Measurements from ENCODE around the gene SH3RF2.
"Not testable (repeated sequence)": the region's sequence is repeated elsewhere in the genome, so short reads cannot be mapped to it uniquely, and the experiment has no call there.

The SH3RF2 gene

DNA sequence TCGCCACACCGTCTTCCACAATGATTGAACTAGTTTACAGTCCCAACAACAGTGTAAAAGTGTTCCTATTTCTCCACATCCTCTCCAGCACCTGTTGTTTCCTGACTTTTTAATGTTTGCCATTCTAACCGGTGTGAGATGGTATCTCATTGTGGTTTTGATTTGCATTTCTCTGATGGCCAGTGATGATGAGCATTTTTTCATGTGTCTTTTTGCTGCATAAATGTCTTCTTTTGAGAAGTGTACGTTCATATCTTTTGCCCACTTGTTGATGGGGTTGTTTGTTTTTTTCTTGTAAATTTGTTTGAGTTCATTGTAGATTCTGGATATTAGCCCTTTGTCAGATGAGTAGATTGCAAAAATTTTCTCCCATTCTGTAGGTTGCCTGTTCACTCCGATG is 74.1 kb downstream of the SH3RF2 start:
- not testable (repeated sequence) for DNase-seq

DNA sequence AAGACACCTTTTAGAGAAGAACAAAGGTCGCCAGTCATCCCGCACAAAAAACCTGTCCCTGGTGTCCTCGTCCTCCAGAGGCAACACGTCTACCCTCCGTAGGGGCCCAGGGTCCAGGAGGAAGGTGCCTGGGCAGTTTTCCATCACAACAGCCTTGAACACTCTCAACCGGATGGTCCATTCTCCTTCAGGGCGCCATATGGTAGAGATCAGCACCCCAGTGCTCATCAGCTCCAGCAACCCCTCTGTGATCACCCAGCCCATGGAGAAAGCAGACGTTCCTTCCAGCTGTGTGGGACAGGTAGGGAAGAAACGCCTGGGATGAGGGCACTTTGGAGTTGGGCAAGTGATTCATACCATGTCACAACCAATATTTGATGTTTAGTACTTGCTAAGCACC is 77.4 kb downstream of the SH3RF2 start:
- DNase-seq = no peak

DNA sequence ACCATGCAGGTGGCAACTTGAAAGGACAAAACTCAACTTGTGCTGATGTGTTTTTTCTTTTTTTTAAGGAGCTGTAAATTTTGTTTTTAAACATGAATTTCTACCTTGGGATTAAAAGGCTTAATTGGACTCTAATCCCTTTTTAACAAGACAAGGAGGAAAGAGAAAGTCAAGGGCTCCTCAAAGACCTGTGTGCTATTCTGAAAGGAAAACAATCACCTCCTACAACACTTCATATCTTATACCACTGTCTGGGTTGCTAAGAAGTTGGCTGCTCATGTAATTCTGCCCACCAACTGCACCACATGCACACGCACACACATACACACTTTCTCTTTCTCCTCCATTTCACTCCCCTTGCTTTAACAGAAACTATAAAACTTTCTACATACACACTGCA is 78.6 kb downstream of the SH3RF2 start:
- DNase-seq = no peak

DNA sequence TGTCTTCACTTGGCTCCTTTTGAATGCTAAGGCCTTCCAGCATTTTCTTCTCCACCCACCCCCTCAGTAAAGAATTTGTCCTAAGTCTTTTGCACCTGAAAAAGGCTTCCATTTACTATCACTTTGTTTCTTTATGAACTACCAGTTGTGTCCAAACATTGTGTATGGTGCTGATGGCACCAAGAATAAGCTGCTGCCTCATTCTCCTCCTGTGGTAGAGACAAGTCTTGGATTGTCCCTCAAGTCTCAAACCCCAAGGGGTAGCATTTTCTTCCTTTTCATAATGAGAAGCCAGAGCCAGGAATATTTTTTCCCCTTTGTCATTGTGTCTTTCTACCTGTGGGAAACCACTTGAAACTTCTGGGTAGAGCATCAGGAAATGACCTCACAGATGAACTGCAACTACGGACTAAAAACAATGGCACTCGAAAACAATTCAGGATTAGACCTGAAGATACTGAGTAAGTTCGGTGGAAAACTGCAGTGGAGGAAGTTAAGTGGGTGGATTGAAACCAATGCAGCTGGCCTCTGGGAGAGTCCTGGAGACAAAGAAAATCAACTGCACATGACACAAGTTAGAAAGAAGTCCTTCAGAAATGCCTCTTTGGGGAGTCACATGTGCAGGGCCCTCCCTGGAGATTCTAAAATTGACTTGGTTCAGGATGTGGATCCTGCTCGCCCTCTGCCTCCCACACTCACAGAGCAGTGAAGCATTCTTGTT is 80.5 kb downstream of the SH3RF2 start:
- no peak for DNase-seq

DNA sequence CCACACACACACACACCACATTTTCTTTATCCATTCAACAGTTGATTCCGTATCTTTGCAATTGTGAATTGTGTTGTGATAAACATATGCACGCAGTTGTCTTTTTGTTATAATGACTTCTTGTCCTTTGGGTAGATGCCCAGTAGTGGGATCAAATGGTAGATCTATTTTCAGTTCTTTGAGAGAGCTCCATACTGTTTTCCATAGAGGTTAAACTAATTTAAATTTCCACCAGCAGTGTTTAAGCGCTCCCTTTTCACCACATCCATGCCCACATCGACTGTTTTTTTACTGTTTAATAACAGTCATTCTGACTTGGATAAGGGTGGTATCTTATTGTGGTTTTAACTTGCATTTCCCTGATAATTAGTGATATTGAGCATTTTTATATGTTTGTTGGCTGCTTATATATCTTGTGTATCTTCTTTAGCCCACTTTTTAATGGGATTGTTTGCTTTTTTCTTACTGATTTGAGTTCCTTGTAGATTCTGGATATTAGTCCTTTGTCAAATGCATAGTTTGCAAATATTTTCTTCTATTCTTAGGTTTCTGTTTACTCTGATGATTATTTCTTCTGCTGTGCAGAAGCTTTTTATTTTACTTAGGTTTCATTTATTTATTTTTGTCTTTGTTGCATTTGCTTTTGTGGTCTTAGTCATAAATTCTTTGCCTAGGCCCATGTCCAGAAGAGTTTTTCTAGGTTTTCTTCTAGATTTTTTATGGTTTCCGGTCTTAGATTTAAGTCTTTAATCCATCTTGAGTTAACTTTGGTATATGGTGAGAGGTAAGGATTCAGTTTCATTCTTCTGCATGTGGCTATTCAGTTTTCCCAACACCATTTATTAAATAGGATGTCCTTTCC is 82.4 kb downstream of the SH3RF2 start:
- no peak for DNase-seq

DNA sequence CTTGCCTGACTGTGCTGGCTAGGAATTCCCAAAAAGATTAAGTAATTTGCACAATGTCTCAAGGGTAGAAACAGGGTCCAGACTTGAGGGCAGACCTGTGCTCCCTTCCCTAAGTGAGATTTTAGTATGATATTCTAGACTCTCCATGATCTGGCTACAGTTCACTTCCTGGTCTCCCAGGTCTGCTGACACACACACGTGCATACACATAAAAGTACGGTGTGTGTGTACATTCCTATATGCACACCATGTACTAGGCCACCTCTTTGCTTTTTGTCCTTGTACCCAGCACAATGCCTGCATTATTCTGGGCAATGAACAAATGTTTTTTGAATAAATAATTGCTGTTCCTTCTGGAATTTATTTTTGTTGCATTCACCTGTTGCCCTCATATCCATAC is 83.7 kb downstream of the SH3RF2 start:
- no peak for DNase-seq

DNA sequence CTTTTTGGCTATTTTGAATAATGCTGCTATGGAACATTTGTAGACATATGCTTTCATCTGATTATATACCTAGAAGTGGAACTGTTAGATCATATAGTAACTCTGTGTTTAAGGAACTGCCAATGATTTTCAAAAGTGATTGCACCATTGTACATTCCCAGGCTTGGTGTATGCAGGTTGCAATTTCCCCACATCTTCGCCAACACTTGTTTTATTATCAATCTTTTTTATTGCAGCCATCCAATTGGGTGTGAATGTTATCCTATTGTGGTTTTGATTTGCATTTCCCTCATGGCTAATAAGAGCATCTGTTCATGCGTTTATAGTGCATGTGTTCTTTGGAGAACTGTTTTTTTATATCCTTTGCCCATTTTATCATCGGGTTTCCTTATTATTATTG is 87.7 kb downstream of the SH3RF2 start:
- DNase-seq = no peak

DNA sequence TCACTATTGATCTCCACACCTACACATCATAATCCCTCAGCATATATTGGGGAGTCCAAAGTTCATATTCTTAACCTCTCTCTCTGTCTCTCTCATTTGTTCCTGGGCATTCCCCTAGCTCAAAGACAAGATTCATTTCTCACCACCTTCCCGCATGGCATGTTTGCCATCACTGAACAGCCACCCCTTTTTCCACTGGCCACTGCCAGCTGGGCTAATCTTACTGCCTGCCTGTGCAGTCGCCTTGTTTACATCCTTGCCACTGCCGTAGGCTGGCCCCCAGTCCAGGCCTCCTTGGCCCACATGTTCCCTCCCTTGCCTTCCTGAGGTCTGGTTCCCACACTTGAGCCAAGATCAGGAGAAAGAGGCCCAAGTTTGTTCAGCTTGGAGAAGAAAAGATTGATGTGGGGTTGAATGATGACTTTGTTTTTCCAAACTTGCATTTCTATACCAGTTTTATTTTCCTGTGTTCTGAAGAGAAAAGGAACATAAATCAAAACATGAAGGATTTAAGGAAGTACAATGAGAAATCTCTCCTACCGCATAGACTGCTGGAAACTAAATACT is 88.8 kb downstream of the SH3RF2 start:
- no peak for DNase-seq

DNA sequence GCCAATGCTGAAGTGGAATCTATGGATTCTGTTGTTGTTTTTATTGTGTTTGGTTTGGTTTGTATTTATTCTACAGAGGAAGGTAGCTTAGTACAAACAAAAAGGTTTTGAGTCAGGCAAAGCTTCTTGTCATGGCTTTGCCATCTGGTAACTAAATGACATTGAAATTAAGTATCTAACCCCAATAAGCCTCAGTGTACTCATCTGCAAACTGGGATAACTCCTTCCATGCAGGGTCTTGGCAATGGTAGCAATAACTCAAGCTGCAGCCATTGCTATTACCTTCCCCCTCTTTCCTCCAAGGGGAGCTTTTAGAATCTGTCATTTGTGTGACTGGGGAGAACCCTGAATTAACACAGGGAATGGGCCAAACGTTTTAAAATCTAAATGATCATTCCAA is 89.3 kb downstream of the SH3RF2 start:
- DNase-seq = no peak

DNA sequence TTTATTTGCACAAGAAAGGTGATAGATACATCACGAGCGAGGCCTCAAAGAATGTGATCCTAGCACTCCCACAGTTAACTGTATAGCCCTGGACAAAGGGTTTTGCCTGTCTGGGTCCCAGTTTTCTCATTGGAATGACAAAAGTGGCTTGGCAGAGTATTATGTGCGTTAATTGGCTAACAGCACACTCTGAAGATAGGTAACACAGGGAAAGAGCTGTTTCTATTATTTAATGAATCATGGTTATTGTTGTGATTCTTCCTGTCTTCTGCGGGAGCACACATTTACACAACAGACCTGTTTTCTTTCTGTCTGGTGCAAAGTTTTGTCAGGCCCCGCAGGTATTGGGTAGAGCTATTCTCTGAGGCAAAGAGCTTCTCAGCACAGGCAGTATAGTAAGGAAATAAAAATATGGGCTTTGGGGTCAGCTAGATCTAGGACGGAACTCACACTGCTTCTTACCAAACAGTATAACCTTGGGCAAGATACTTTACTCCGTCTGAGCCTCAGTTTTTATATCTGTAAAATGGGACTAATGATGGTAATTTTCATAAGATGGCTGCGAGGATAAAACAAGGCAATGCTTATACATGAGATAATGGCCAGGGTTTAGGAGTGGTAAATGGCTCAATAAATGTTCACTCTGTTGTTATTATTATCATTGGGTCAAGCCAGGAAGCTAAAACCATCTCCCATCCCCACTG is 90.1 kb downstream of the SH3RF2 start:
- no peak for DNase-seq

DNA sequence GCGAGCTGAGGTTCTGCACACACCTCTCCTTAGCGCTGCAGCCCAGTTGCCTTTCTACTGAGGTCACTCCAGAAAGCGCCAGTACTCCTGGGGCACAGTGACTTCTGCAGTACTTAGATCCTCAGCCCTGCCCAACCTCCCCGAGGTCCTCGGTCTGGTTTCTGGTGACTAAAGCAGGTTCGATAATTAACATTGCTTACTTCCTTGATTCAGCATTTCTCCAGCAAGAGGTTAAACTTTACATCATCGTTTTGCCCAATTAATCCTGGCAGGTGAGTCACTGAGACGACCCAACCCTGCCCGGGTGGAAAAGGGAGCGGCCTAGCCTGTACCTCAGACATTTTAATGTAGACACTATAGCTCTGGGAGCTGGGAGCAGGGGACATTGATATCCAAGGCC is 91.4 kb downstream of the SH3RF2 start:
- DNase-seq = no peak

DNA sequence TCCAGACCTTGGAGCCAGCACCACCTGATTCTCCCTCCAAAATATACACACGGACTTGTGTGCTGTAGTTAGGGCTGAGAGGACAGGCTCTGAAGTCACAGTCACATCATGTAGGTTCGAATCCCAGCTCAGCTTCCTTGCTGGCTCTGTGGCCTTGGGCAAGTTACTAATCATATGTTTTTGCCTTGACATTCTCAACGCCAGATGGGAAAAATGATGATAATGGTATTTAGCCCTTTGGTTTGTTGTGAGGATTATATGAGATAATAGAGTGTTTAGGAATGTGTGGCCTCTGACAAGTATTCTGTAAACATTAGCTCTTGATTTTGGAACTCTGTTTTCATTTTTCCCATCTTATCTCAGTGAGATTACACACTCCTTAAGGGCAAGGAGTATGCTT is 96.5 kb downstream of the SH3RF2 start:
- no peak for DNase-seq

DNA sequence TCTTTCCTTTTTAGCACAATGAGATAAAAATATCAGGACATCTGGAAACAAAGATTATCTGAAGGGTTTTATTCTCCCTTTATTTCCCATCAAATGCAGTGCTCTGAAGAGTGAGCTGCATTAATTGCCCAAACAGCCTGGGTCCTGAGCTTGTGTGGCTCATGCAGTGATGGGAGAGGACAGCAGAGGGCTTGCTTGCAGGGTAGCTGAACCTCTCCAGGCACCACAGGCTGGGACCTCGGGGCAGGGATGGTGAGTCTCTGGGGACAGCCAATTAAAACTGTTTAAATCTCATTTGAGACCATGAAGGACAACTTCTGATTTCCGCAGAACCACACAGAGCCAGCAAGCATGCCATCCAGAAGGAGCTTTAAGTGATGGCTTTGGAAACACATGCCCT is 97.7 kb downstream of the SH3RF2 start:
- DNase-seq = no peak

DNA sequence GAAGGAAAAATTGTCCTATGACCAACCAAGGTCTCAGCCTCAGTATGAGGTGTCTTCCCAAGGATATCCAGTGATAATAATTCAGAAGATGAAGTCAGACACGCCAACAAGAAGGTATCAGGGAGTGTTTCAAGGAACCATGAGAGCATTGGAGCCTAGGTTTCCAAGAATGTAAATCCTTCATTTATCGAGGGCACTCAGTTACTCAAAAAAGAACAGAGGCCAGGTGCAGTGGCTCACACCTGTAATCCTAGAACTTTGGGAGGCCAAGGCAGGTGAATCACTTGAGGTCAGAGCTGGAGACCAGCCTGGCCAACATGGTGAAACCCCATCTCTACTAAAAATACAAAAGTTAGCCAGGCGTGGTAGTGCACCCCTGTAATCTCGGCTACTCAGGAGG is 98.2 kb downstream of the SH3RF2 start:
- no peak for DNase-seq

DNA sequence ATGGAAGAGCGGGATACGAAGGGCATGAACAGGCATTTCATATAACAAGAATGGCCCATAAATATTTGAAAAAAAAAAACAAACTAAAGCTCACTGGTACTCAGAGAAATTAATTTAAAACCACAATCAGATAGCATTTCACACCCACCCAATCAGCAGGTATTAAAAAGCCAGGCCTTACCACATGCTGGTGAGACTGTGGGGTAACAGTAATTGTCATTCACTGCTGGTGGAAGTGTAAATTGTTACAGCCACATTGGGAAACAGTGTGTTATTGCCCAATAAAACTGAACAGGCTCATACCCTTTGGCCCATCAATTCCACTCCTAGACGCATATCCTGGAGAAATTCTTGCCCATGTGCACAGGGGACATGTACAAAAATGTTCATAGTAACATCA is 103.0 kb downstream of the SH3RF2 start:
- DNase-seq = no peak

DNA sequence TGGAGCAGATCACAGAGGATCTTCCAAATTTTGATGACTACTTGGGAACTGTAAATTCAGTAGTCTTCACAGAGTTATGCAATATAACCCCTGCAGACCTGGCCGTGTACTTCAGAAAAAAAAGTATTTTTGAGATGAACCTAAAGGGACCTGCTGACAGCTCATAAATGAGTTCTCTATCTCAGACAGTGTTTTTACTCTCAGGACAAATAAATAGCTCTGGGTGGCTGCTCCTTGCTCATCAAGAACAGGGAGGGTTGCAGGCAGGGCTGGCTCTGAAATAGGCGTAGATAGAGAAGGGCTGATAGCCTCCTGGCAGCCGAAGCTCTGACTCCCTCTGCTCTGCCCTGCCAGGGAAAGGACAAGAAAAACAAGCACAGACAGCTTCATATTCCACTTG is 104.1 kb downstream of the SH3RF2 start:
- DNase-seq = no peak

DNA sequence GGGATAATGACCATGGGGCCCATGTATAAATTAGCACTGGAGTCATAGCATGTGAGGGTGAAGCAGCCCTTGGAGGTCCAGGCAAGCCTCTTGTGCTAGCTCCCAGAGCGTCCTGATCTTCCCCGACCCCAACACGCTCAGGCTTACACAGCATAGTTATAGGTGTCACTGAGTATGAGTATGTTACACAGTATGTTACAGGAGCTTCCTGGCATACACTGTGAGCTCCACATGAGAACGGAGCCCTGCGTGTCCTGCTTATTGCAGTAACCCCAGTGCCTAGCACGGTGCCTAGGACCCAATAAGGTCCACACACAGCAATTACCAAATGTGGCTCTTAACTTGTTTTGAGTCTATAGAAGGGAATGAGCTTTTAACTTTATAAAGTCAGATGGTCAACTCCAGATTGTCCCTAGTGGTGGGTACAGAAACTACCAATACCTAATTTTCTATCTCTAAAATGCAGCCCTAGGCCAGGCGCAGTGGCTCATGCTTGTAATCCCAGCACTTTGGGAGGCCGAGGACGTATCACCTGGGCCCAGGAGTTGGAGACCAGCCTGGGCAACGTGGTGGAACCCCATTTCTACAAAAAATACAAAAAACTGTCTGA is 104.9 kb downstream of the SH3RF2 start:
- no peak for DNase-seq

DNA sequence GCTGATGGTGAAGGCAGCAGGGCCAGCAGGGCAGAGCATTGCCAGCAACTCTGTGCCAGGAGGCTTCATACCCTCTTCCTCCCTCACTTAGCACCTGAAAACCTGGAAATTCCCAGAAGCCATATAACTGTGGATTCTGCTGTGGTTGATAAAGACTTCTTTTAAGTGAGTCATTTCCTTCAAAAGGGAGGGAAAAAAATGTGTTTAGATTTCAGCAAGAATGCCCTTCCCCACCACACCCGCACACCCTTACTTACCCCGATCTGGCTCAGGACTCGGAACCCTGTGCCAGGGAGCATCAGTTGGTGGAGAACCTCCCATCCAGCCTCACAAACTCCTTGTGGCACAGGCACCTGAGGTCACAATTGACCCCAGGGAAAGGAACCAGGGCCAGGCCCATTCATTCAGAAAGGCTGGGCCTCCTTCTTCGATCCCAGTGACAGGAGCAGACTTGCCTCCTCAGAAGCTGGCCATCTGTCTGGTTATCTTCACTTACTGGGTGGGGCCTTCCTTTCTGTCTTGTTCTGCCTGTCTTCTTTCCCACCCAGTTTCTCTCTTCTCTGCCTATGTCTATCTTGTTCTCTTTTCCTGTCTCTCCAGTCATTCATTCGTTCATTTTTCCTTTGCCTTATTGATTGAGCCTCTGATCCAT is 106.4 kb downstream of the SH3RF2 start:
- no peak for DNase-seq

DNA sequence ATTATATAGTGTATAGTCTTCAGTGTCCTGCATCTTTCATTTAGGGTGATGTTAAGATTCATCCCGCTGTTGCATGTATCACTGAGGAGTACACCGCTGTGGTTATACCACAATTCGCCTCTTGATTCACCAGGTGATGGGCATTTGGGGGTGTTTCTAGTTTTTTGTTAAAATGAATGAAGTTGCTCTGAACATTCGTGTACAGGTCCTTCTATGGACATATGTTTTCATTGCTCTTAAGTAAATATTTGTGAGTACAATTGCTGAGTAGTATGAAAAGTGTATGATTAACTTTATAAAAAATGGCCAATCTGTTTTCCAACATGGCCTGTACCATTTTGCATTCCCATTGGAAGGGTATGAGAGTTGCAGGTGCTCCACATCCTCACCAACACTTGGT is 107.3 kb downstream of the SH3RF2 start:
- no peak for DNase-seq

DNA sequence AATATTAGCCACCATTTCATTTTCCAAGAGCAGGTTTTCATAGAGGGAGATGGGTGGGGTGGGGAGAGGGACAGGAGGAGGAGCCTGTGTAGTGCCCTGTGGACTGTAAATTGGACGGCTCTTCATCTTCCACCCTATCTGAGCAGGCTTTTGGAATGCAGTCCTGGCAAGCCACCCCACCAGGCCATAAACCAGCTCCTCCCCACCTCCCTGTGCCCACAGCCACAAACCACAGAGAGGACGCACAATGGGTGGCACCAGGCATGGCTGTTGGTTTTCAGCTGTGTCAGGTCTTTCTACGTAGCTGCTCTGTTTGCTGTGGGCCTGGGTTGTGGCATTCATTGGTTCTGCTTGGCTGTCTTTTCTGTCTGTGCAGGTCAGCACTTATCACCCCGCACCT is 111.0 kb downstream of the SH3RF2 start:
- no peak for DNase-seq

DNA sequence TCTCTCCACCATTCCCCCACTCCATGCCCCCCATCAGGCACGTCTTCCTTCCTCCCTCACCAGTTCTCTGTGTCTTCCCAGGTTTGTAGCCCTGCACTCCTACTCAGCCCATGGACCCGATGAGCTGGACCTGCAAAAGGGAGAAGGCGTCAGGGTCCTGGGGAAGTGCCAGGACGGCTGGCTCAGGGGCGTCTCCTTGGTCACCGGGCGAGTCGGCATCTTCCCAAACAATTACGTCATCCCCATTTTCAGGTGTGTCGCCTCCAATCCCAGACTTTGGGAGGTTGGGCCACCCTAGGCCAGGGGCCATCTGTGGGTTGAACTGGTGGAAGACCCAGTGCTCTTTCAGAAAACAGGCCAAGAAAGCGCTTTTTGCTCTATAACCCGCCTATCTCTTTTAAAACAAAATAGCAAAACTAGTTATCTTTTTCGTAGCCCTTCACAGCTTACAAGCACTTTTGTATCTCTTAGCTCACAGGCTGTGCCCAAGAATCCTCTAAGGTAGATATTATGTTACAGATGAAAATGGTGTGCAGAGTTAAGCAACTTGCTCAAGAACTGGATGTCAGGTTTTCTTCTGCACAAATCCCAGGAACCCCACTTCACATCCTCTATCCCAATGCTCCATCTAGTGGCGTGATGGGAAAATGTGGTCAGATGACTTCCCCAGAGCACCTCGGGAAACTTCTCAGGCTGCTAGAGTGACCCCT is 112.8 kb downstream of the SH3RF2 start:
- no peak for DNase-seq

DNA sequence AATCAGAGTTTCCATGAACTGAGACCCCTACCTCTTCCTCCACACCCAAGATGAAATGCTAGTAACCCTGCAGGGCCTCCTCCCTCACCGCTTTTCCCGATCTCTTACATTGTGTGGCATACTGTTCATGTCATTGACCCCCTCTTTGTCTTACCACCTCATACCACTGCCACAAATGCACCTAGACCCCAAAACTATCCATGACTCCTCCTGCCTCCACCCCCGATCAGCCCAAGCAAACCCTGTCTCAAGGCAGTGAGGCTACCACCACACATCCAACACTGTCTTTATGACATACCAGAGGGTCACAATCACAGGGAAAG is 113.3 kb downstream of the SH3RF2 start:
- DNase-seq = no peak

Measured in NCI-H774 (cell line).